ENCODE results near the gene ZFYVE21. TPM values are rescaled to one million over a fixed set of nuclear protein-coding genes. Genes with fewer than 3 reads are reported as not detected.
"Not testable (repeated sequence)": the region's sequence is repeated elsewhere in the genome, so short reads cannot be mapped to it uniquely, and the experiment has no call there.

ZFYVE21 gene
- total RNA-seq, 2 experiments from 2014 or later = 10.1 to 12.7 TPM

GRCh38 chr14:103684471-103684870, 31.1 kb upstream of the ZFYVE21 start:
- DNase-seq (no peak), ATAC-seq (no peak)
- CTCF ChIA-PET = interaction anchor here (0.5 to 0.9 kb wide), 2 partner anchors 21 to 1084 kb away, joined by 3 read pairs; no protein-coding TSS in a partner anchor
- H3K36me3 Mint-ChIP-seq (ENCODE audit: low read depth) = peaks cover 33% of the 10 kb centered on the region
- H3K4me3 Mint-ChIP-seq = no peak overlapping the region
- H3K9me3 Mint-ChIP-seq (ENCODE audit: low read depth) = no peaks in the 10 kb centered on the region
- no peaks in the 10 kb centered on the region for H3K27me3 Mint-ChIP-seq
- intact Hi-C loops (cut with DNase I, micrococcal nuclease) = no loop called here
- POLR2A ChIA-PET = no interaction called here
- H3K4me1 Mint-ChIP-seq = peaks cover 2% of the 10 kb centered on the region
- H3K27ac Mint-ChIP-seq = no peak overlapping the region

GRCh38 chr14:103684871-103685270, 30.7 kb upstream of the ZFYVE21 start:
- ChIA-PET POLR2A (no interaction called here), CTCF (interaction anchor here (0.5 to 0.9 kb wide), 2 partner anchors 21 to 1084 kb away, joined by 3 read pairs; no protein-coding TSS in a partner anchor)
- DNase-seq (no peak), ATAC-seq (no peak)
- no peaks in the 10 kb centered on the region for H3K9me3 Mint-ChIP-seq (ENCODE audit: low read depth)
- no peaks in the 10 kb centered on the region for H3K27me3 Mint-ChIP-seq
- no peak overlapping the region for H3K27ac Mint-ChIP-seq
- no peak overlapping the region for H3K4me3 Mint-ChIP-seq
- H3K4me1 Mint-ChIP-seq = no peaks in the 10 kb centered on the region
- intact Hi-C loops (cut with DNase I, micrococcal nuclease) = no loop called here
- peaks cover 31% of the 10 kb centered on the region for H3K36me3 Mint-ChIP-seq (ENCODE audit: low read depth)

- intact Hi-C loops (cut with DNase I, micrococcal nuclease) = no loop called here
- Mint-ChIP-seq H3K4me3 (no peak overlapping the region), H3K9me3 (ENCODE audit: low read depth) (no peaks in the 10 kb centered on the region), H3K4me1 (no peaks in the 10 kb centered on the region), H3K27me3 (no peaks in the 10 kb centered on the region), H3K36me3 (ENCODE audit: low read depth) (peaks cover 31% of the 10 kb centered on the region), H3K27ac (no peak overlapping the region)
- ATAC-seq (no peak), DNase-seq (no peak)
- ChIA-PET POLR2A (no interaction called here), CTCF (interaction anchor here (0.9 kb wide), 1 partner anchor 20 kb away, joined by 3 read pairs; no protein-coding TSS in a partner anchor)
Measured at GRCh38 chr14:103685276-103686211, 30.1 kb upstream of the ZFYVE21 start.

GRCh38 chr14:103686831-103687485, 28.7 kb upstream of the ZFYVE21 start:
- ChIA-PET CTCF (interaction anchor here (0.6 to 1.2 kb wide), 2 partner anchors 96 to 214 kb away, joined by 3 to 4 read pairs; no protein-coding TSS in a partner anchor), POLR2A (interaction anchor here (1.2 kb wide), 1 partner anchor 29 kb away, joined by 4 read pairs; the partner anchor contains the start of genes XRCC3 and ZFYVE21)
- ATAC-seq (no peak), DNase-seq (no peak)
- Mint-ChIP-seq H3K27ac (no peak overlapping the region), H3K4me3 (no peak overlapping the region), H3K4me1 (no peaks in the 10 kb centered on the region), H3K9me3 (ENCODE audit: low read depth) (no peaks in the 10 kb centered on the region), H3K27me3 (no peaks in the 10 kb centered on the region), H3K36me3 (ENCODE audit: low read depth) (peaks cover 21% of the 10 kb centered on the region)
- intact Hi-C loops (cut with DNase I, micrococcal nuclease) = no loop called here

- DNase-seq = no peak
- no peaks in the 10 kb centered on the region for H3K9me3 Mint-ChIP-seq (ENCODE audit: low read depth)
- ATAC-seq = no peak
- H3K27me3 Mint-ChIP-seq = no peaks in the 10 kb centered on the region
- ChIA-PET POLR2A (no interaction called here), CTCF (no interaction called here)
- H3K36me3 Mint-ChIP-seq (ENCODE audit: low read depth) = peaks cover 20% of the 10 kb centered on the region
- intact Hi-C loops (cut with DNase I, micrococcal nuclease) = no loop called here
- no peak overlapping the region for H3K4me3 Mint-ChIP-seq
- H3K27ac Mint-ChIP-seq = no peak overlapping the region
- H3K4me1 Mint-ChIP-seq = no peaks in the 10 kb centered on the region
Measured at GRCh38 chr14:103687712-103688111, 27.9 kb upstream of the ZFYVE21 start.

- ChIA-PET POLR2A (interaction anchor here (0.6 kb wide), 1 partner anchor 137 kb away, joined by 3 read pairs; no protein-coding TSS in a partner anchor), CTCF (interaction anchor here (0.7 kb wide), 1 partner anchor 184 kb away, joined by 3 read pairs; no protein-coding TSS in a partner anchor)
- ATAC-seq = no peak
- H3K4me1 Mint-ChIP-seq = no peaks in the 10 kb centered on the region
- no peaks in the 10 kb centered on the region for H3K27me3 Mint-ChIP-seq
- no peak overlapping the region for H3K4me3 Mint-ChIP-seq
- H3K36me3 Mint-ChIP-seq (ENCODE audit: low read depth) = peaks cover 15% of the 10 kb centered on the region
- no peaks in the 10 kb centered on the region for H3K9me3 Mint-ChIP-seq (ENCODE audit: low read depth)
- H3K27ac Mint-ChIP-seq = no peak overlapping the region
- no peak for DNase-seq
- intact Hi-C loops (cut with DNase I, micrococcal nuclease) = no loop called here
Measured at GRCh38 chr14:103688441-103688840, 27.2 kb upstream of the ZFYVE21 start.

- Mint-ChIP-seq H3K4me1 (no peaks in the 10 kb centered on the region), H3K4me3 (no peak overlapping the region), H3K27ac (no peak overlapping the region), H3K27me3 (no peaks in the 10 kb centered on the region), H3K9me3 (ENCODE audit: low read depth) (no peaks in the 10 kb centered on the region), H3K36me3 (ENCODE audit: low read depth) (peaks cover 20% of the 10 kb centered on the region)
- POLR2A ChIA-PET = no interaction called here
- intact Hi-C loops (cut with DNase I, micrococcal nuclease) = no loop called here
- ATAC-seq (no peak), DNase-seq (no peak)
- CTCF ChIA-PET = interaction anchor here (0.7 kb wide), 1 partner anchor 185 kb away, joined by 3 read pairs; no protein-coding TSS in a partner anchor
Measured at GRCh38 chr14:103688906-103689902, 26.4 kb upstream of the ZFYVE21 start.

GRCh38 chr14:103690332-103690731, 25.3 kb upstream of the ZFYVE21 start:
- Mint-ChIP-seq H3K9me3 (ENCODE audit: low read depth) (no peaks in the 10 kb centered on the region), H3K4me3 (no peak overlapping the region), H3K27ac (no peak overlapping the region), H3K4me1 (no peaks in the 10 kb centered on the region), H3K36me3 (ENCODE audit: low read depth) (peaks cover 20% of the 10 kb centered on the region), H3K27me3 (no peaks in the 10 kb centered on the region)
- ChIA-PET CTCF (interaction anchor here (0.6 kb wide), 1 partner anchor 84 kb away, joined by 3 read pairs; no protein-coding TSS in a partner anchor), POLR2A (no interaction called here)
- ATAC-seq (no peak), DNase-seq (no peak)
- intact Hi-C loops (cut with DNase I, micrococcal nuclease) = loop anchor here in 1 of 2 experiments (5.0 kb wide), 1 partner anchor 78 kb away; no protein-coding TSS in a partner anchor

GRCh38 chr14:103691655-103692054, 24.0 kb upstream of the ZFYVE21 start:
- CTCF ChIA-PET = interaction anchor here (0.5 to 0.6 kb wide), 2 partner anchors 265 to 1388 kb away, joined by 3 to 4 read pairs; no protein-coding TSS in a partner anchor
- not testable (repeated sequence) for H3K4me1 Mint-ChIP-seq

GRCh38 chr14:103692159-103692558, 23.5 kb upstream of the ZFYVE21 start:
- no peak overlapping the region for H3K4me3 Mint-ChIP-seq

More at GRCh38 chr14:103691655-103692054, 24.0 kb upstream of the ZFYVE21 start:
- H3K9me3 Mint-ChIP-seq (ENCODE audit: low read depth); H3K27ac Mint-ChIP-seq; H3K4me3 Mint-ChIP-seq; H3K27me3 Mint-ChIP-seq; ATAC-seq; DNase-seq; POLR2A ChIA-PET: not testable (repeated sequence)
- peaks cover 15% of the 10 kb centered on the region for H3K36me3 Mint-ChIP-seq (ENCODE audit: low read depth)
- intact Hi-C loops (cut with DNase I, micrococcal nuclease) = loop anchor here in 1 of 2 experiments (5.0 kb wide), 1 partner anchor 79 kb away; no protein-coding TSS in a partner anchor

More at GRCh38 chr14:103692159-103692558, 23.5 kb upstream of the ZFYVE21 start:
- ChIA-PET CTCF (no interaction called here), POLR2A (no interaction called here)
- Mint-ChIP-seq H3K27me3 (no peaks in the 10 kb centered on the region), H3K9me3 (ENCODE audit: low read depth) (no peaks in the 10 kb centered on the region), H3K36me3 (ENCODE audit: low read depth) (peaks cover 11% of the 10 kb centered on the region), H3K4me1 (no peaks in the 10 kb centered on the region), H3K27ac (no peak overlapping the region)
- ATAC-seq (no peak), DNase-seq (no peak)
- intact Hi-C loops (cut with DNase I, micrococcal nuclease) = loop anchor here in 1 of 2 experiments (5.0 kb wide), 1 partner anchor 80 kb away; no protein-coding TSS in a partner anchor

Data from activated CD4-positive, alpha-beta T cell treated with anti-CD3 and anti-CD28 coated beads for 36 hours (primary cell).